GM12891 (cell line): ENCODE data around the gene LCN10.

Experiments used
- POLR2A ChIP-seq: IDR thresholded peaks from 2 replicates; pipeline ENCODE4 v1.6.1; 2011; ENCODE audit warnings: low read depth, low read length, control low read depth
- SPI1 ChIP-seq: IDR thresholded peaks from 2 replicates; pipeline ENCODE4 v1.6.1; 2011; ENCODE audit warnings: low read depth, low read length, control low read depth
- TAF1 ChIP-seq: IDR thresholded peaks from 2 replicates; pipeline ENCODE4 v1.6.1; 2011; ENCODE audit warnings: low read depth, low read length, control low read depth

DNA sequence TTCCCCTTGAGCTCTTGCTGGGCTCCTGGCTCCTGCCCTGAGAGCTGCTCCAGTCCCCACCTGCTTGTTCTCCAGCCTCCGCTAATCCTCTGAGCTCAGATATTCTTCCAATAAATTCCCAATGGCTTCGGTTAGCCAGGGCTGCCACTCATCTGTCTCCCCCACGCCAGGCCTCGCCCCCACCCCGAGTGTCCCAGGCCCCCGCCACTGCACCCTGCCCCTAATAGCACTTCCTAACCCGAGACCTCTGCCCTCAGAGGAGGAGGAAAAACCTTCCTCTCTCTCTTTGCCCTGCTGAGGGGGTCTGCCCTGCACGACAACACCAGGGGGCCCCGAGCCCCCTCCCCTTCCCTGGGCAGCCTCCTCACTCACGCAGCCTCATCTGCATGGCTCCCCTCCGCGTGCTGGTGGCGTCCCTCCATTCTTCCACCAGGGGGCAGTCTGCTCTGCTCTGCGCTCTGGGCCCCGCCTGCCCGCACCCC lies 27.0 kb upstream of the LCN10 start:
- TF ChIP-seq TAF1: no peak
- TF ChIP-seq POLR2A: no peak
- TF ChIP-seq SPI1: no peak
